ENCODE data around the gene EVA1C. TPM values are rescaled to one million over a fixed set of nuclear protein-coding genes. Genes with fewer than 3 reads are reported as not detected.
"Not testable (repeated sequence)": the region's sequence is repeated elsewhere in the genome, so short reads cannot be mapped to it uniquely, and the experiment has no call there.

Gene EVA1C
- total RNA-seq, 6 experiments from 2014 or later: 2.7 to 13.8 (median 11.3) TPM

DNA sequence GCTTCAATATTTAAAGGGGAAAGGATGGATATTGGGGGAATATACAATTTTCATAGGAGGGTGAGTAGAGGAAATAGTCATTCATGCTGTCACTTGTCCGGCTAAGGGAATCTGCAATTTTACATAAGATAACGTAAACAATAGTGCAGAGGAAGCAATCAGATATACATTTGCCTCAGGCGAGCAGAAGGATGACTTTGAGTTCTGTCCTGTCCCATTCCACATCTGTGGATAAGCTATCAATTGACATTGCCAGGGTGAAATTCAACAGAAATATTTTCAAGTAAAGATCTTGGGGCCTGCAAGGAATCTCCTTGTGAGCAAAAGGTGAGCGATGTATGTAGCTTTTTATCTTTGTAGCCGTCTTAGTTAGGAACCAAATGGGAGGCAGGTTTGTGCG lies 32.6 kb downstream of the EVA1C start:
- H3K27ac Mint-ChIP-seq: no peak overlapping the region
- H3K36me3 Mint-ChIP-seq (ENCODE audit: low read depth): peaks cover 8% of the 10 kb centered on the region
- H3K9me3 Mint-ChIP-seq: peaks cover 6% of the 10 kb centered on the region; the same call in 1 of the 2 replicates
- peaks cover 8% of the 10 kb centered on the region for H3K27me3 Mint-ChIP-seq (ENCODE audit: insufficient read depth)
- DNase-seq: no peak
- TF ChIP-seq, protein P1, sequence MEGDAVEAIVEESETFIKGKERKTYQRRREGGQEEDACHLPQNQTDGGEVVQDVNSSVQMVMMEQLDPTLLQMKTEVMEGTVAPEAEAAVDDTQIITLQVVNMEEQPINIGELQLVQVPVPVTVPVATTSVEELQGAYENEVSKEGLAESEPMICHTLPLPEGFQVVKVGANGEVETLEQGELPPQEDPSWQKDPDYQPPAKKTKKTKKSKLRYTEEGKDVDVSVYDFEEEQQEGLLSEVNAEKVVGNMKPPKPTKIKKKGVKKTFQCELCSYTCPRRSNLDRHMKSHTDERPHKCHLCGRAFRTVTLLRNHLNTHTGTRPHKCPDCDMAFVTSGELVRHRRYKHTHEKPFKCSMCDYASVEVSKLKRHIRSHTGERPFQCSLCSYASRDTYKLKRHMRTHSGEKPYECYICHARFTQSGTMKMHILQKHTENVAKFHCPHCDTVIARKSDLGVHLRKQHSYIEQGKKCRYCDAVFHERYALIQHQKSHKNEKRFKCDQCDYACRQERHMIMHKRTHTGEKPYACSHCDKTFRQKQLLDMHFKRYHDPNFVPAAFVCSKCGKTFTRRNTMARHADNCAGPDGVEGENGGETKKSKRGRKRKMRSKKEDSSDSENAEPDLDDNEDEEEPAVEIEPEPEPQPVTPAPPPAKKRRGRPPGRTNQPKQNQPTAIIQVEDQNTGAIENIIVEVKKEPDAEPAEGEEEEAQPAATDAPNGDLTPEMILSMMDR (IDR thresholded peaks at IDR 0.05): no peak
- peaks cover 16% of the 10 kb centered on the region for H3K4me1 Mint-ChIP-seq (ENCODE audit: low read depth)
- no peak overlapping the region for H3K4me3 Mint-ChIP-seq

DNA sequence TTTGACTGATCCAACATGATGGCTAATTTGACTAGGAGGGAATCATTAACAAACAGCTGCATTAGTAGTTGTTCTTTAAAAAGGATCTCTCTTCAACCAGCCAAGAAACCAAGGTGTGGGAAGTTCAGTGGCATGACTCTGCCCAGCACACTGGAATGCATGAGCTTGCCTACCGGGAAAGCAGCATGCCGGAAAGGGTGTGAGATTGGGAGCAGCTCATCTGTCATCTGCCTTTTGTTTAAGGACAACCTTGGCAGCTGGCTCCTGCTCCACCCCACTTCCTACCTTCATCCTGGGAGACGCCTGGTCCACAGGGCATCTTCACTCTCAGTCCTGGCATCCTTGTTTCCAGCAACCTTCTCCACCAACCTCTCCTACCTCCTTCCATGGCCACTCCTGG lies 33.9 kb downstream of the EVA1C start:
- H3K4me3 Mint-ChIP-seq; H3K27ac Mint-ChIP-seq; H3K9me3 Mint-ChIP-seq; H3K27me3 Mint-ChIP-seq (ENCODE audit: insufficient read depth); DNase-seq; H3K36me3 Mint-ChIP-seq (ENCODE audit: low read depth): not testable (repeated sequence)
- H3K4me1 Mint-ChIP-seq (ENCODE audit: low read depth): peaks cover 29% of the 10 kb centered on the region

DNA sequence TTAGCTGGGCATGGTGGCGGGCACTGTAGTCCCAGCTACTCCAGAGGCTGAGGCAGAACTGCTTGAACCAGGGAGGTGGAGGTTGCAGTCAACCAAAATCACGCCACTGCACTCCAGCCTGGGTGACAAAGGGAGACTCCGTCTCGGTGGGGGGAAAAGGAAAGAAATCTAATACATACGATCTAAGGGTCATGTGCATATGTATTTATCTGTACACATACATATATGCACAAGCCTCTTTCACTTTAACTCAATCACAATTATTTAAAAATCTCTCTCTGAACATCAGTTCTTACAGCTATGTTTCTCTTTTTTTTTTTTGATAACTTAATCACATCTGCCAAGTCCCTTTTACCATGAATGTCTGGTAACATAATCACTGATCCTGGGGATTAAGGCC lies 34.7 kb downstream of the EVA1C start:
- DNase-seq: no peak
- H3K36me3 Mint-ChIP-seq (ENCODE audit: low read depth): peaks cover 8% of the 10 kb centered on the region
- H3K27ac Mint-ChIP-seq: no peak overlapping the region
- TF ChIP-seq, protein P1 (IDR thresholded peaks at IDR 0.05): no peak
- H3K4me3 Mint-ChIP-seq: no peak overlapping the region
- H3K9me3 Mint-ChIP-seq: peaks cover 6% of the 10 kb centered on the region; the same call in 1 of the 2 replicates
- peaks cover 35% of the 10 kb centered on the region for H3K4me1 Mint-ChIP-seq (ENCODE audit: low read depth)
- peaks cover 4% of the 10 kb centered on the region for H3K27me3 Mint-ChIP-seq (ENCODE audit: insufficient read depth)

DNA sequence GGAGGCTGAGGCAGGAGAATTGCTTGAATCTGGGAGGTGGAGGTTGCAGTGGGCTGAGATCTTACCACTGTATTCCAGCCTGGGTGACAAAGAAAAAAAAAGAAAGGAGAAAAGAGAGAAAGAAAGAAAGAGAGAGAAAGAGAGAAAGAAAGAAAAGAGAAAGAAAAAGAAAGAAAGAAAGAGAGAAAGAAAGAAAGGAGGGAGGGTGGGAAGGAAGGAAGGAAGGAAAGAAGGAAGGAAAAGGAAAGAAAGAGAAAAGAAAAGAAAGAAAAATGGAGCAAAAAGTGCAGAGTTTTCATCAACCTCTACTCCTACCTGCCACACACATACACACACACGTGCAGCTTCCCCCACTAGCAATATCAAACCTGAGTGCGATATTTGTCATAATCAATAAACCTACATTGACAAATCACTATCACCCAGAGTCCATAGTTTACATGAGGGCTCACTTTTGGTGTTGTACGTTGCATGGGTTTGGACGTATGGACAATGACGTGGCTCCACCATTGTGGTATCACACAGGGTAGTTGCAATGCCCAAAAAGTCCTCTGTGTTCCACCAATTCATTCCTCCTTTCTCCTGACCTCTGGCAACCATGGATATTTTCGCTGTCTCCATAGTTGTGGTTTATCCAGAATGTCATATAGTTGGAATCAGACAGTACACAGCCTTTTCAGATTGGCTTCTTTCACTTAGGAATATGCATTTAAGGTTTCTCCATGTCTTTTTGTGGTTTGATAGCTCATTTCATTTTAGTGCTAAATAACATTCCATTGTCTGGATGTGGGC lies 36.5 kb downstream of the EVA1C start:
- TF ChIP-seq, protein P1 (IDR thresholded peaks at IDR 0.05): no peak
- Mint-ChIP-seq H3K27ac (no peak overlapping the region), H3K4me3 (no peak overlapping the region), H3K4me1 (ENCODE audit: low read depth) (peaks cover 35% of the 10 kb centered on the region), H3K27me3 (ENCODE audit: insufficient read depth) (peaks cover 4% of the 10 kb centered on the region), H3K9me3 (peaks cover 2% of the 10 kb centered on the region; the same call in 1 of the 2 replicates), H3K36me3 (ENCODE audit: low read depth) (peaks cover 3% of the 10 kb centered on the region)
- DNase-seq: peak; percentile 35

DNA sequence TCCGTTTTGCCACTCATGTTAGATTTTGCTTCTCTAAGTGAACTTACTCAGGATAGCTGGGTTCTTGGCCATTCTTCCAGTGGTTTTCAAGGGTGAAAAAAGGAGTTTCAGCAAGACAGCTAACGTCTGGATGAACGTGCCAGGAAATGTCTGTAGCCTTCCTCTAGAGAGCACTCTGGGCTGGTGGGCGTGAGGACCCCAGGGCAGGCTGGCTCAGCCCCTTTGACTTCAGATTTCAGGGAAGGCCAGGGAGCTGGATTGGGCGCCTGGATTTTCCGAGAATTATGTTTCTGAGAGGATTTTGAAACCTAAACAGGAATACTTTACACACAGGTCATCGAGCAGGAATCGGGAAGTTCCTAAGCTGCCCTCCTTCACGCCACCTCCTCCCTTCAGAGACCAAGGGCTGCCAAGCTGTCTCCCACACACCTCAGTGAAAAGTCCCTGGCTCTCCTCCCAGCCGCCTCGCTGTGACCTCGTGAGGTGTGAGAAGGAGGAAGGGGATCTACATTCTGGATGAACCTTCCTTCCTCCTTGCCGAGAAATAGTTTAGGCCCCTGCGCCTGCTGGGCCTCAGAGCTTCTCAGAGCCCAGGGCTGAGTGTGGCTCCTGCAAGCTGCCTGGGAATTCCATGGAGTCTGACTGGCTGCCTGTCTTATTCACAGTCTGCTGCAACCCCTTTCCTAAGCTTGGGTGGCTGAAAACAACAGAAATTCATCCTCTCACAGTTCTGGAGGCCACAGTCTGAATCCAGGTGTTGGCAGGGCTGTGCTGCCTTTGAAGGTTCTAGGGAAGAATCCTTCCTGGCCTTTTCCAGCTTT lies 38.6 kb downstream of the EVA1C start:
- DNase-seq; H3K27me3 Mint-ChIP-seq (ENCODE audit: insufficient read depth); H3K9me3 Mint-ChIP-seq; H3K36me3 Mint-ChIP-seq (ENCODE audit: low read depth): not testable (repeated sequence)
- Mint-ChIP-seq H3K4me1 (ENCODE audit: low read depth) (peaks cover 36% of the 10 kb centered on the region), H3K4me3 (peak overlapping the region; percentile 37; the same call in 1 of the 2 replicates), H3K27ac (peak overlapping the region; percentile 94)

DNA sequence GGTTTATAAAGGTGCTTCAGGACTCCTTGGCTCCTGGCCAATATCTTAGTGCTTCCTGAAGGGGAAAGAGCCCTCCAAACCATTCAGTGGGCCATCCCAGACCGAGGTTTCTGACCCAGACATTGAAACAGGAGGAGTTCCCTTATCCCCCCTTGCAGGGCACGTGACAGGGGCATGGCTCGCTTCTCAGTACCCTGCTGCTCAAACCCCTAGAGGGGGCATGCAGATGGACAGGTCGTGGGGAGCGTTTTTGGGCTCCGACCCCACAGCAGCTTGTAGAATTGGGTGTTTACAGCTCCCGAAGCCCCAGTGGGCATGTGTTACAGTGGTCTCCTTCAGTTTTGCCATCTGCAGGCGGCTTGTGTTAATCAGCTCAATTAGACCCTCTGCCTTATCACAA lies 39.7 kb downstream of the EVA1C start:
- not testable (repeated sequence) for H3K36me3 Mint-ChIP-seq (ENCODE audit: low read depth); H3K27ac Mint-ChIP-seq; H3K4me3 Mint-ChIP-seq; DNase-seq; H3K9me3 Mint-ChIP-seq; H3K27me3 Mint-ChIP-seq (ENCODE audit: insufficient read depth)
- peaks cover 47% of the 10 kb centered on the region for H3K4me1 Mint-ChIP-seq (ENCODE audit: low read depth)

DNA sequence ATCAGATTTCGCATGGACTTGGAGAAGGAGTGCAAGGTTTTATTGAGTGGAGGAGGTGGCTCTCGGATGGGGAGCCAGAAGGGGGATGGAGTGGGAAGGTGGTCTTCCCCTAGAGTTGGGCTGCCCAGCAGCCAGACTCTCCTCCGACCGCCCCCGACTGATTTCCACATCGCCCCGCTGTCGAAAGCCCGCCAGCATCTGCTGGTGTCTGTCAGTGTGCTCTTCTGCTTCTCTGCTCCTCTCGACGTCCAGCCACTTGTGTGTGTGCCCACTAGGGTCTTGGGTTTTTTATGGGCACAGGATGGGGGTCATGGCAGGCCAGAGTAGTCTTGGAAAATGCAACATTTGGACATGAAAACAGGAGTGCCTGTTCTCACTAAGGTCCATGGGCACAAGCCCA lies 40.1 kb downstream of the EVA1C start:
- H3K9me3 Mint-ChIP-seq: no peaks in the 10 kb centered on the region
- peaks cover 4% of the 10 kb centered on the region for H3K27me3 Mint-ChIP-seq (ENCODE audit: insufficient read depth)
- TF ChIP-seq, protein P1 (IDR thresholded peaks at IDR 0.05): no peak
- DNase-seq: no peak
- no peak overlapping the region for H3K4me3 Mint-ChIP-seq
- H3K4me1 Mint-ChIP-seq (ENCODE audit: low read depth): peaks cover 51% of the 10 kb centered on the region
- H3K36me3 Mint-ChIP-seq (ENCODE audit: low read depth): no peaks in the 10 kb centered on the region; the same call in 1 of the 2 replicates
- no peak overlapping the region for H3K27ac Mint-ChIP-seq
